Skeletal muscle cell (primary cell): ENCODE results near the gene RASSF10.

ENCODE experiments used
- DNase-seq: peaks from one replicate; pipeline ENCODE4 v3.0.0-alpha.2; 2010; ENCODE audit warnings: low read depth
- H3K4me3 ChIP-seq: 2 replicates; pipeline ENCODE4 v1.5.1; 2011; ENCODE audit warnings: low read depth, mild to moderate bottlenecking, control low read depth, low read length, moderate library complexity

Gene RASSF10

DNA sequence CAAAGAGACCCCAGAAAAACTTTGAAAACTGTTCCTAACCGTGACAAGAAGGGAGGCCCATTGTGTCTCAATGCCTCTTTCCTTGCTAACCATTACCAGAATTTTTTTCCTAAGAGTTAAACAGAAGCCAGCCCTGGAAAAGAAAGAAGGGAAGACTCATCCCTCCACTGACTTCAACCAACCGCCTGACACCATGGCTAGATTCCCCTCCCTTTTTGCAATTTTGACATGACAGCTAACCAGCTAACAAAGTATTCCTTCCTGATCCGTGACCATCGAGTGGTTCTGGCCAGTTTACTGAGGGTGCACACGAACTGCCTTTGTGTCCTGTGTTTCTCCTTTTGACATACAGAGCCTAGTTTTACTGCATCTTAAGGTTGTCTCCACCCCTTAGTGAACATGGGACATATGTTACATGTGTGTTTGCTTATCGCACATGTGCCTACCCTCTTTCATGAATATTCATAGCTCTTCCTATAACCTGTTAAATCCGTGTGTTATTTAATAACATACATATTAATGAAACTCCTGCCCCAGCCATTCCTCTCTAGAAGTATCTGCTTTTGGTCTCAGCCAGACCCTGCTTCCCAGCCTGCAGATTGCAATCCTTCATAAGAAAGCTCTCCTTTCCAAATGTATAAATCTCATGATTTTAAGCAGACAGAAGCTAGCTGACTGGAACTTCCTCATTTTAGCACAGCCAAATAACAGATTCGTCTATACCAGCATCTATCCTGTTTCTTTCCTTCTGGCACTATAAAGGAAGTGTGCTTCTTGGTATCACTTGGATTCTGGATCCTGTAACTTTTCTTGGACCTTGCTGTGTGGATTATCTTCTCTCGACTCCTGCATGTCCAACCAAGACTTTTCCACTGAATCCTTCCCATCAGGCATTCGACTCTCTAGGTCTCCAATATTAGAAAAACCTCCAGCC, 37.8 kb downstream of the RASSF10 start:
- no peak overlapping the region for H3K4me3 ChIP-seq
- no peak for DNase-seq

DNA sequence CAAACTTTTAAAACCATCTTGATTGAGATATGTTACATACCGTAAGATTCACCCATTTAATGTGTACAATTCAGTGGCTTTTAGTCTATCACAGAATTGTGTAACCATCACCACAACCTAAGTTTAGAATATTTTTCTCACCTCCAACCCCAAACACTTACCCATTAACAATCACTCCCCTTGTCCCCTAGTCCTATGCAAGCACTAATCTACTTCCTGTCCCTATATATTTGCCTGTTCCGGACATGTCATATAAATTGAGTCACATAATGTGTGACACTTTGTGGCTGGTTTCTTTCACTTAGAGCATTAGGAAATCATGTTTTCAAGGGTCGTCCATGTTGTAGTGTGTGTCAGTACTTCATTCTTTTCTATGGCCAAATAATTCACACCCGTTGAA, 38.8 kb downstream of the RASSF10 start:
- DNase-seq, result no peak
- no peak overlapping the region for H3K4me3 ChIP-seq

DNA sequence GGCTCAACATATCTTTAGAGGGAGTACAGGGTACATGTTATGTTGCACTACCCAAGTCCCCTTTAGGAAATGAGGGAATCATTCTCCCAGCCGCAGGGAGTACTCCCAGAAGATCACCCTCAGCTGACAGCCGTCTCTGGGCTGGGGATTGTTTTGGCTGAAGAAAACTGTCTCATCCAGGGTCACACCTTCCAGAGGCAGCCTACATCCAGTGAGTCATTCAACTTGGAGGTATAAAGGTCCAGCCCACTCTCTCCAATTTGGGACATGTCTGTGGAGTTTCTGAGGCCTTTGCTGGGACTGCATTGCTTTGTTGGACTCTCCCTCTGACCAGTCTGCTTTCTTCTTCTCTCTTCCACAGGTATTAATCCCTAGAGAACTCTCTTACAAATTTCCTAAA, 42.1 kb downstream of the RASSF10 start:
- DNase-seq, result no peak
- no peak overlapping the region for H3K4me3 ChIP-seq

DNA sequence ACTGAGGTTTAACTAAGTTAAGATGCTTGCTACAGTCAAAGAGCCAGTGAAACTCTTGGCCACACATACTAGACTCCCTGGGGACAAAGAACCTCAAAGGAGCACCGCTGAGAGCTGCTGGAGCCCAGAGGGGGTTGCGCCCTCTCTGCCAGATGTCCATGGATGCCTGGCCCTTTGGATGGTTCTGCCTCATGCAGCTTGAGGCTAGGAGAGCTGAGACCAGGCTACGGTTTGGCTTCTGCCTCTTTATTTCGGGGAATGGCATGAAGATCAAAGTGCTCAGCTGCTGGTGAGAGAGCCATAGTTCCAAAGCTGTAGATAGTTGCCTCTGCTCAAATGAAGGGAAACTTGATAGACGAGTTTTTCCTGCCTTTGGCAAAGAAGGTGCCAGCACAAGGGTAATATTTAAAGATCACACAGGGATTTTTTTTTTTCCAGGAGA, 43.0 kb downstream of the RASSF10 start:
- no peak for DNase-seq
- no peak overlapping the region for H3K4me3 ChIP-seq

DNA sequence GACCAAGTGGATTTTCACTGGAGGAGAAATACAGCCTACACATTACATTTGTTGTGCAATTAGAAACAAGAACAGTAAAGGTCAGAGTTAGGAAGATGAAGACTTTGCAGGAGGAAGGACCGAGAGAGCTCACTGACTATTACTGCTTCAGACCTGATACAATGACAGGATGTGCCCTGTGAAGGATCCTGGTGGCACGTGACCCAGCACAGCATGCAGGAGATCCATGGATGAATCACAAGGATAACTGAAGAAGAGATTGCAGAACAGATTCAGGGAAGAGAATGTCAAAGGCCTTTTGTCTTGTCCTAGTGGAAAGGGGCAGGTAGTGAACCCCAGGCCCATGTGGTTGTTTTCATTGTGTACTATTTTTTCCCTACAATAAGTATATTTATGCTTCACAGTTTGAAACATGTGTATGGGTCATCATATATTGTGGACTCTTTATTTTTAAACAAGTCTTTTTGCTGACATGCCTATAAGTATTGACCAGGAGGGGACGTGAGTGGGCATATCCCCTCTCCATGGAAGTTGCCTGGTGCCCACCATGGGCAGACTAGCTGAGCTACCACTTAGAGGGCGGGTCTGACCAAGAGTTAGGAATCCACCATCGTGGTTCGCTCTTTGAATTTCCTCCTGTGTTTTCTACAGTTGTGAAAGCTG, 44.3 kb downstream of the RASSF10 start:
- H3K4me3 ChIP-seq, result no peak overlapping the region
- no peak for DNase-seq

DNA sequence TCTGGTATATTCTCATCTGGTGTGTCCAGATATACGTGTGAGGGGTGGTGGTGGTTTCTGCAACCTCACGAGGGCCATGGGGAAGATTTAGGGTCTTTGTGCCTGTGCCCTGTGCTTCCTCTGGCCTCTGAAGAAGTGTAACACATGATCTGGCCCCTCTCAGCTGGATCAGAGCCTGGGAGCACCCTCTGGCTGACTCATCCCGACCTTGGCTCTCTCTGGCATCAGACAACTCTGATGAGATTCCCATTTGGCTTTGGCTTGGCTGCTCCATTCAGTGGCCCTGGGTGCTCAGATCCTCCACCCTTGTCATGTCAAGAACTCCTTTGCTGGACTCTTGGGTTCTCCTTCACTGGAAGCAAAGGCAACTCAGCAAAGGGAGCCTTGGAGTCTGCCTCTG, 45.2 kb downstream of the RASSF10 start:
- DNase-seq, result no peak
- no peak overlapping the region for H3K4me3 ChIP-seq

DNA sequence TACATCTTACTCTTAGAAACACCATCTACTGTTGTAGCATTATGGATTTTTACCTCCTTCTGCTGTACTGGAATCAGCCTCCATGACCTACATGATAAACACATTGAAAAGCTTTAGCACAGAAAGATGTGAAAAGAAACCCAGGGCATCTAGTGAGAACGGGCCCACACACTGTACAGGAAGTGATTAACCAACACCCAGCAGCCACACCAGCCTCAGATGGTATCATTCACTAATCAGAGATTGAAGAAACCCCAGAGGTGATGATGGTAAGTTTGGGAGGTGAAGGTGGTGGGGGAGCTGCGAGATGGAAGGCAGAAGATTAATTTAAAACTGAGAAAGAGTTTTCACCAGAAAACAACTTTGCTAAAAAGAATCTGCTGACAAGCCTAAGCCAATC, 46.1 kb downstream of the RASSF10 start:
- no peak for DNase-seq

DNA sequence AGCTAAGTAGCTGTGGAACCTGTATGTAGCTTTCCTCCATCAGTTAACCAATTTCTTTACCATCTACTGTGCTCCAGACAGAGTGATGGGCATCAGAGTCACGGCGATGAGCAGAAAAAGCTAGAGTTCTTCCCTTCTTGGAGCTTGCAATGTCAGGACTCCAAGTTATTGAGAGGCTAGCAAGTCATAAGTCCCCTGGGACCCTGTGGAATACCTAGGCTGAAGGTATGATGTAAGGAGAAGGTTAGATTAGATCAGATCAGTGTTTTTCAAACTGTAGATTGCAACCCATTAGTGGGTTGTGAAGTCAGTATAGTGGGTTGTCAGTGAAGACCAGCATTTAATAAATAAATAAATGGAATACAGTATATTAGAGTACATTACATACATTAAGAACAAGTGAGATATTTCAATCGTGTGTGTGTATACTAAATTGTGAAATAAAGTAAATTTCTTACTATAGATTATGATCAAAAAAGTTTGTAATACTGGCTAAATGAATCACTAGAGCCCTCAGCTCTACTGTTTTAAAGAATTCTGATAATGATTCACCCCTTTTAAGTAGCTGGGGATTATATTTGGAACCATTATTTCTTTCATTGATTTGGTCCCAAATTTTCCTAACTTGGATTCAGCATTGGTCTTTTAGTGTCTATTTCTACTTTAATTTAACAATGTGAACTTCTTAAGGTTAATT, 52.3 kb downstream of the RASSF10 start:
- H3K4me3 ChIP-seq, result no peak overlapping the region
- peak; percentile 33 for DNase-seq

More for the DNA sequence above, 46.1 kb downstream of the RASSF10 start:
- no peak overlapping the region for H3K4me3 ChIP-seq
